Measurements from ENCODE around the gene STX11.

DNA sequence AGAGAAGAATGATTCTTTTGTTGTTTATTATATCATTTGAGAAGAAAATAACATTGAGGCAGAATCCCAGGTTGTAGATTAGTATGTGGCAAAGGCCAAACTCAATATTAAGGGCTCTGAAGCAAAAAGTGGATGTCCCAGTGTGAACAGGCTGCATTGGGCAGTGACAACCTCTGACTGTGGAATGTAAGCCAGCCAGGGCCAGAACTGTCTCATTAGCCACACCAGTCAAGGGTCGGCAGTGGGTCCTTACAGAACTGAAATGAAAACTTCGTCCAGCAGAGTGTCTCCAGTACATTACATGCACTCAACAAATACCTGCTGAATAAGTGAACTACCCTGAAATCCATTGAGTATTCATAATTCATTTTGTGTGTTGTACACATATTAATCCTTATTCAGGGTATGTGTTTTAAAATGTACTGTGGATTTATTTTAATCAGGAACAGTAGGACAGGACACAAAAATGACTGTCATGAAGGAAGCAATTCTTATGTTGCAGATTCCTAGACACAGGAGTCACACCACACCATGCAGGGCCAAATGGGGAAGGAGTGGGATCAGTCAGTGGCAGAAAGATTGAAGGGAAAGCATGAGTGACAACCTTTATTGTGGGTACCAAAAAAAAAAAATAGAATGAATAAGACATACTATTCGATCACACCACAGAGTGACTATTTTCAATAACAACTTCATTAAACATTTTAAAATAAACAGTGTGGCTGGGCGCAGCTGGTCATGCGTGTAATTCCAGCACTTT is 69.9 kb downstream of the STX11 start:
- TF ChIP-seq EZH2phosphoT487 (IDR thresholded peaks at IDR 0.05; ENCODE audit: insufficient read depth, low read depth) (no peak), EZH2 (IDR thresholded peaks at IDR 0.05; ENCODE audit: insufficient read depth, poor library complexity, severe bottlenecking) (no peak)

Measured in GM23248 (cell line).